ENCODE results near the gene SMIM33. TPM values are rescaled to one million over a fixed set of nuclear protein-coding genes. Genes with fewer than 3 reads are reported as not detected.

SMIM33 gene
- total RNA-seq, 1 donor from 2014 or later, result not detected

DNA sequence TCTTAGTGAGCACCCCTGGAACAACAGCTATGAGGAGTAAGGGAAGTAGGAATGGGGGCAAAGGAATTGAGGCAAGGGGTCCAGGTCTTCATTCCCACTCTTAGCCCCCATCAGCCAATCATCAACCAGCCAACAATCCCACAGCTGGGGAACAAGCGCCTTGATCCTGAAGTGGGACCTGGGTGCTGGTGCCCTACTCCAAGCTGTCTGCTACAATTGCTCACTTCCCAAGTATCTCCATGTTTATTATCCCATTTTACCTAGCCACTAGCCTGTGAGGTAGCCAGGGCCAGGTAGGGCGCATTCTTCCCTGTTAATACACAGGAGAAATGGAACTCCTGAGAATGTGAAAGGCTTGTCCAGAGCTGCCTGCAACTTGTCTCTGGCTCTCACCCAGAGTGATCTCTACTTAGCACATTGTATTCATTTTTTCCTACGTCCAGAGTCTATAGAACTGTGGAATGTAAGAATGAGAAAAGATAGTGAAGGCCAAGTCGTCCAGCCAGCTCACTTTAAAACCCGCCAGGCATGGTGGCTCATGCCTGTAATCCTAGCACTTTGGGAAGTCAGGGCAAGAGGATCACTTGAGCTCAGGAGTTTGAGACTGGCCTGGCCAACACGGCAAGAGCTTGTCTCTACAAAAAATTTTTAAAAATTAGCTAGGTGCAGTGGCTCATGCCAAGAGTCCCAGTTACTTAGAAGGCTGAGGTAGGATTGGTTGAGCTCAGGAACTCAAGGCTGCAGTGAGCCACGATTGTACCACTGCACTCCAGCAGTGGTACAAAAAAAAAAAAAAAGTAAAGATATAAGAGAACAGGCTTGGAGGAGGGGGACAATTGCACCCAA is 25.3 kb upstream of the SMIM33 start:
- Histone ChIP-seq H3K36me3 (peaks cover 11% of the 10 kb centered on the region), H3K27me3 (ENCODE audit: low read depth) (no peaks in the 10 kb centered on the region), H3K4me3 (no peak overlapping the region), H3K27ac (no peak overlapping the region), H3K9me3 (no peaks in the 10 kb centered on the region), H3K4me1 (peaks cover 6% of the 10 kb centered on the region)
- TF ChIP-seq, protein P1, sequence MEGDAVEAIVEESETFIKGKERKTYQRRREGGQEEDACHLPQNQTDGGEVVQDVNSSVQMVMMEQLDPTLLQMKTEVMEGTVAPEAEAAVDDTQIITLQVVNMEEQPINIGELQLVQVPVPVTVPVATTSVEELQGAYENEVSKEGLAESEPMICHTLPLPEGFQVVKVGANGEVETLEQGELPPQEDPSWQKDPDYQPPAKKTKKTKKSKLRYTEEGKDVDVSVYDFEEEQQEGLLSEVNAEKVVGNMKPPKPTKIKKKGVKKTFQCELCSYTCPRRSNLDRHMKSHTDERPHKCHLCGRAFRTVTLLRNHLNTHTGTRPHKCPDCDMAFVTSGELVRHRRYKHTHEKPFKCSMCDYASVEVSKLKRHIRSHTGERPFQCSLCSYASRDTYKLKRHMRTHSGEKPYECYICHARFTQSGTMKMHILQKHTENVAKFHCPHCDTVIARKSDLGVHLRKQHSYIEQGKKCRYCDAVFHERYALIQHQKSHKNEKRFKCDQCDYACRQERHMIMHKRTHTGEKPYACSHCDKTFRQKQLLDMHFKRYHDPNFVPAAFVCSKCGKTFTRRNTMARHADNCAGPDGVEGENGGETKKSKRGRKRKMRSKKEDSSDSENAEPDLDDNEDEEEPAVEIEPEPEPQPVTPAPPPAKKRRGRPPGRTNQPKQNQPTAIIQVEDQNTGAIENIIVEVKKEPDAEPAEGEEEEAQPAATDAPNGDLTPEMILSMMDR (IDR thresholded peaks at IDR 0.05), result no peak
- DNase-seq (no peak), ATAC-seq (peak; percentile 65 to 70)
- intact Hi-C loops (cut with DNase I), result no loop called here

DNA sequence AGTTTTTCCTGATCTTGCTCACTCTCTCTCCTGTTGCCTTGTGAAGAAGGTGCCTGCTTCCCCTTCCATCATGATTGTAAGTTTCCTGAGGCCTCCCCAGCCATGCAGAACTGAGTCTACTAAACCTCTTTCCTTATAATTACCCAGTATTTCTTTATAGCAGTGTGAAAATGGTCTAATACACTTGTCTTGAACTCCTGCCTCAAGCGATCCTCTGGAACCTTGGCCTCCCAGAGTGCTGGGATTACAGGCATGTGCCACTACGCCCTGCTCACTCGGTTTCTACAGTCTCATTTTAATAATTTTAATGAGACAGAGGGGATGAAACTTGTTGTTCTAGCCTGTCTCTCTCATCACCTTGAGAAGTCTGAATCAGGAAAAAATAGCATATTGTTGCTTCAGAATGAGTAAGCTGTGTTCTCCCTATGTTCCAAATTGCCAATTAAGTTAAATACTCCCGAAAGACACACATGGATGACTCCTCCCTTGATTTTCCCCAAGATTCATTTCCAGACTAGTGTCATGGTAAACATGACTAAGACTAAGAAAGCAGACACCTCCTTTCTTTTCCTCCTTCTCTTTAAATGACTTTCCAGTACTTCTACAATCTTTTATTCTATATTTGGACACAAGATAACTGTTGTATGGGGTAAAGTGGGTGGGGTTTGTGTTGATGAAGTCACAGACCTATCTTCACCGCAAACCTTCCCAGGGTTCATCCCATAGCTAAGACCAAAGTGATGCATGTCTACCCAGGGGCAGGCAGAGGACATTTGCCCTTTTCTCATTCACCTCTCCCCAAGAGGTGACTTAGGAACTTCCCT is 23.6 kb upstream of the SMIM33 start:
- Histone ChIP-seq H3K4me3 (no peak overlapping the region), H3K27ac (no peak overlapping the region), H3K27me3 (ENCODE audit: low read depth) (no peaks in the 10 kb centered on the region), H3K9me3 (no peaks in the 10 kb centered on the region), H3K4me1 (peaks cover 6% of the 10 kb centered on the region), H3K36me3 (peaks cover 11% of the 10 kb centered on the region)
- intact Hi-C loops (cut with DNase I), result no loop called here
- no peak for DNase-seq
- no peak for ATAC-seq
- TF ChIP-seq, protein P1 (IDR thresholded peaks at IDR 0.05), result no peak

DNA sequence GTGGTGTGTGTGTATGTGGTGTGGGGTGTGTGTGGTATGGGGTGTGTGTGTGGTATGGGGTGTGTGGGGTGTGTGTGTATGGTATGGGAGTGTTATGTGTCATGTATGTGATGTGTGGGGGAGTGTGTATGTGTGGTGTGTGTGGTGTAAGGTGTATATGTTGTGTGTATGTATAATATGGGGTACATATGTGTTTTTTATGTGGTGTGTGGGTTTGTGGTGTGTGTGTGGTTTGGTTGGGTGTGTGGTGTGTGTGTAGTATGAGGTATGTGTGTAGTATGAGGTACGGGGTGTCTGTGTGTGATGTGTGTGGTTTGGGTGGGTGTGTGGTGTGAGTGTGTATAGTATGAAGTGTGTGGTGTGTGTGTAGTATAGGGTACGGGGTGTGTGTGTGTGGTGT is 19.6 kb upstream of the SMIM33 start:
- Histone ChIP-seq H3K27ac (no peak overlapping the region), H3K4me3 (no peak overlapping the region), H3K36me3 (peaks cover 20% of the 10 kb centered on the region), H3K9me3 (no peaks in the 10 kb centered on the region), H3K27me3 (ENCODE audit: low read depth) (no peaks in the 10 kb centered on the region), H3K4me1 (no peaks in the 10 kb centered on the region)
- TF ChIP-seq, protein P1 (IDR thresholded peaks at IDR 0.05), result no peak
- intact Hi-C loops (cut with DNase I), result no loop called here
- DNase-seq, result no peak
- ATAC-seq, result peak in 1 of 2 donors; percentile 25

DNA sequence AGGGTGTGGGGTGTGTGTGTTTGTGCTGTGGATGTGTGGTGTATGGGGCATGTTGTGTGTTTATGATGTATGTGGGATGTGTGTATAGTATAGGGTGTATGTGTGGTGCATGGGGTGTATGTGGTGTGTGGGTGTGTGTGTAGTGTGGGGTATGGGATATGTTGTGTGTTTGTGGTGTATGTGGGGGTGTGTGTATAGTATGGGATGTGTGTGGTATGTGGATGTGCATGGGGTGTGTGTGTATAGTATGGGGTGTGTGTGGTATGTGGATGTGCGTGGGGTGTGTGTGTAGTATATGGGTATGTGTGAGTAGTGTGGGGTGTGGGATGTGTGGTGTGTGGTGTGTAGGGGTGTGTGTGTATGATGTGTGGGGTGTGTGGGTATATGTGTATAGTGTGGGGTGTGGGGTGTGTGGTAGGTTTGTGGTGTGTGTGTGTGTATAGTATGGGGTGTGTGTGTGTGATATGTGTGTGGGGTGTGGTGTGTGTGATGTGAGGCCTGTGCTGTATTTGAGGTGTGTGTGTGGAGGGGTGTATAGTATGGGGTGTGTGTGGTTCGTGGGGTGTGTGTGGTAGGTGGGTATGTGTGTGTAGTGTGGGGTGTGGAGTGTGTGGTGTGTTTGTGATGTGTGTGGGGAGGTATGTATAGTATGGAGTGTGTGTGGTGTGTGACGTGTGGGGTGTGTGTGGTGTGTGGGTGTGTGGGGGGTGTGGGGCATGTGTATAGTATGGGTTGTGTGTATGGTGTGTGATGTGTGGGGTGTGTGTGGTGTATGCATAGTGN is 18.7 kb upstream of the SMIM33 start:
- TF ChIP-seq, protein P1 (IDR thresholded peaks at IDR 0.05), result no peak
- no peaks in the 10 kb centered on the region for H3K27me3 ChIP-seq (ENCODE audit: low read depth)
- no peak overlapping the region for H3K27ac ChIP-seq
- H3K4me1 ChIP-seq, result no peaks in the 10 kb centered on the region
- intact Hi-C loops (cut with DNase I), result no loop called here
- DNase-seq, result no peak
- peak; percentile 31 to 32 for ATAC-seq
- no peaks in the 10 kb centered on the region for H3K9me3 ChIP-seq
- peaks cover 20% of the 10 kb centered on the region for H3K36me3 ChIP-seq
- H3K4me3 ChIP-seq, result no peak overlapping the region
